HepG2 (cell line): ENCODE measurements around the gene ZFAND2B. TPM values are rescaled to one million over a fixed set of nuclear protein-coding genes. Genes with fewer than 3 reads are reported as not detected.

Experiments used
- AGO2 ChIP-seq: fragments of 200-400 bp; formaldehyde crosslinking; optimal IDR thresholded peaks from 2 replicates; pipeline ENCODE3; 2017; ENCODE audit warnings: mild to moderate bottlenecking, low read depth, low read length, moderate library complexity
- DPF2 ChIP-seq: sonication (generic); formaldehyde crosslinking; IDR thresholded peaks from 2 replicates; pipeline ENCODE4 v1.4.0; 2020; ENCODE audit warnings: mild to moderate bottlenecking, low read depth, missing genetic modification reagents, borderline replicate concordance
- DR1 ChIP-seq: sonication (generic); formaldehyde crosslinking; IDR thresholded peaks from 2 replicates; pipeline ENCODE4 v1.8.0; 2021; ENCODE audit warnings: mild to moderate bottlenecking, missing genetic modification reagents, inconsistent platforms
- E2F2 ChIP-seq: sonication (generic); formaldehyde crosslinking; IDR thresholded peaks from 2 replicates; pipeline ENCODE4 v1.4.0; 2020; ENCODE audit warnings: missing genetic modification reagents, borderline replicate concordance
- GATAD1 ChIP-seq: IDR thresholded peaks from 2 replicates; pipeline ENCODE4 v1.6.1; 2016; ENCODE audit warnings: missing genetic modification reagents, missing compliant biosample characterization
- GZF1 ChIP-seq: sonication (generic); formaldehyde crosslinking; IDR thresholded peaks from 2 replicates; pipeline ENCODE4 v1.5.1; 2020; ENCODE audit warnings: mild to moderate bottlenecking, missing genetic modification reagents
- MAFK ChIP-seq, 2 experiments: IDR thresholded peaks in 1 of 2; conservative IDR thresholded peaks in 1 of 2; 2 replicates each; pipeline ENCODE4 v1.6.1; 2011; ENCODE audit warnings: improper control_type of control experiment in 2 of 2, low read length in 2 of 2
- MEF2D ChIP-seq: sonication (generic); formaldehyde crosslinking; IDR thresholded peaks from 2 replicates; pipeline ENCODE4 v1.5.1; 2020; ENCODE audit warnings: mild to moderate bottlenecking, missing genetic modification reagents
- MTERF4 ChIP-seq: sonication (generic); formaldehyde crosslinking; IDR thresholded peaks from 2 replicates; pipeline ENCODE4 v1.8.0; 2023; ENCODE audit warnings: mild to moderate bottlenecking, missing genetic modification reagents
- NFE2L2 ChIP-seq: fragments of 150-350 bp; IDR thresholded peaks from 2 replicates; pipeline ENCODE4 v1.6.1; 2014; ENCODE audit warnings: low read length
- TP53 ChIP-seq: sonication (generic); formaldehyde crosslinking; conservative IDR thresholded peaks from 2 replicates; pipeline ENCODE4 v1.4.0; 2020; ENCODE audit warnings: missing genetic modification reagents
- XBP1 ChIP-seq: sonication (generic); formaldehyde crosslinking; IDR thresholded peaks from 2 replicates; pipeline ENCODE4 v1.5.0; 2020; ENCODE audit warnings: missing genetic modification reagents
- ZHX2 ChIP-seq, 2 experiments: sonication (generic) in 1 of 2; formaldehyde crosslinking in 1 of 2; IDR thresholded peaks; 2 replicates each; pipeline versions ENCODE4 v1.6.1 to v1.9.0; 2014 to 2022; ENCODE audit warnings: antibody characterized with exemption in 1 of 2, borderline replicate concordance in 1 of 2, inconsistent platforms in 1 of 2, low read depth in 1 of 2, missing genetic modification reagents in 1 of 2
- ZNF431 ChIP-seq: sonication (generic); formaldehyde crosslinking; IDR thresholded peaks from 2 replicates; pipeline ENCODE4 v1.9.0; 2022; ENCODE audit warnings: missing genetic modification reagents, low read depth, mild to moderate bottlenecking, borderline replicate concordance
- ZNF546 ChIP-seq: sonication (generic); formaldehyde crosslinking; conservative IDR thresholded peaks from 2 replicates; pipeline ENCODE4 v1.8.1; 2023; ENCODE audit warnings: mild to moderate bottlenecking, missing genetic modification reagents
- ZNF737 ChIP-seq: sonication (generic); formaldehyde crosslinking; IDR thresholded peaks from 2 replicates; pipeline ENCODE4 v1.5.0; 2020; ENCODE audit warnings: missing genetic modification reagents, mild to moderate bottlenecking, borderline replicate concordance
- ZNF75D ChIP-seq: sonication (generic); formaldehyde crosslinking; IDR thresholded peaks from 2 replicates; pipeline ENCODE4 v1.8.1; 2023; ENCODE audit warnings: missing genetic modification reagents, mild to moderate bottlenecking, borderline replicate concordance
- ZNF770 ChIP-seq: sonication (generic); formaldehyde crosslinking; IDR thresholded peaks from 2 replicates; pipeline ENCODE4 v1.5.0; 2020; ENCODE audit warnings: mild to moderate bottlenecking, missing genetic modification reagents
- polyA plus RNA-seq, 8 experiments: library from polyadenylated mRNA; depleted of rRNA in 3 of 8; stranded (reverse) in 7 of 8; unstranded in 1 of 8; fragments of >200 nt; fragmentation: Illumina TruSeq in 4 of 8; extraction: Trizol in 4 of 8; gene quantifications; 2 replicates each; pipeline versions ENCODE4 v1.2.1 to v1.2.3, GENCODE V29; 2011 to 2016; ENCODE audit warnings: low read depth in 4 of 8, missing spikeins in 1 of 8, mixed read lengths in 1 of 8; ENCODE audit not compliant: insufficient read depth in 1 of 8
- total RNA-seq, 5 experiments: library from RNA; depleted of rRNA; stranded (reverse); fragments of >200 nt; fragmentation: Illumina TruSeq; extraction: Trizol; gene quantifications; 2 replicates each; pipeline ENCODE4 v1.2.3, GENCODE V29; 2016; ENCODE audit warnings: low read depth in 1 of 5

ZFAND2B gene
- total and polyA plus RNA-seq, 2 of the 13 experiments (the other 11 are each of a cell fraction or from before 2014, with no cell fraction given), result 53.3 to 115 TPM

GRCh38 chr2:219252900-219253752 is 46.5 kb downstream of the ZFAND2B start, which contains the start of gene TUBA4B (continued):
- TF ChIP-seq MAFK (conservative IDR thresholded peaks at IDR 0.05 in 1 of 2, IDR thresholded peaks at IDR 0.05 in 1 of 2; ENCODE audit: low read length in 2 of 2) (no peak), MTERF4 (CRISPR knock-in tag) (no peak), GATAD1 (CRISPR knock-in tag) (no peak), E2F2 (no peak), ZNF546 (CRISPR knock-in tag) (0 out of 2 replicates have a peak, but pooled peaks have one; percentile 24), ZNF75D (CRISPR knock-in tag) (no peak), DR1 (CRISPR knock-in tag) (no peak), AGO2 (peak; percentile 28), ZHX2 (IDR thresholded peaks at IDR 0.05; ENCODE audit: low read depth) (no peak), ZHX2 (CRISPR knock-in tag; IDR thresholded peaks at IDR 0.05; ENCODE audit: borderline replicate concordance) (no peak), TP53 (CRISPR knock-in tag) (no peak), XBP1 (CRISPR knock-in tag) (no peak), ZNF737 (CRISPR knock-in tag) (no peak), ZNF770 (CRISPR knock-in tag) (no peak), MEF2D (0 out of 2 replicates have a peak, but pooled peaks have one; percentile 11), NFE2L2 (peak; percentile 29; the same call in 1 of the 2 replicates), ZNF431 (CRISPR knock-in tag) (no peak), DPF2 (CRISPR knock-in tag) (no peak), GZF1 (CRISPR knock-in tag) (no peak)
